ENCODE results near the gene SKAP2. TPM values are rescaled to one million over a fixed set of nuclear protein-coding genes. Genes with fewer than 3 reads are reported as not detected.

Gene SKAP2
- total RNA-seq, 1 experiment from 2014 or later: 12.7 TPM

- DNase-seq (ENCODE audit: low read depth): peak; percentile 51
These were observed 199.5 kb downstream of the SKAP2 start for GRCh38 chr7:26664735-26665416.

- no peak for DNase-seq (ENCODE audit: low read depth)
These were observed 200.1 kb downstream of the SKAP2 start for GRCh38 chr7:26664274-26664673.

GRCh38 chr7:26663874-26664273 lies 200.5 kb downstream of the SKAP2 start:
- DNase-seq (ENCODE audit: low read depth): no peak

- no peak for DNase-seq (ENCODE audit: low read depth)
These were observed 201.7 kb downstream of the SKAP2 start for GRCh38 chr7:26662646-26663045.

GRCh38 chr7:26659121-26659520 lies 205.3 kb downstream of the SKAP2 start:
- DNase-seq (ENCODE audit: low read depth): no peak

- no peak for DNase-seq (ENCODE audit: low read depth)
These were observed 205.9 kb downstream of the SKAP2 start for GRCh38 chr7:26658389-26659084.

GRCh38 chr7:26657686-26658388 lies 206.6 kb downstream of the SKAP2 start:
- DNase-seq (ENCODE audit: low read depth): no peak

- no peak for DNase-seq (ENCODE audit: low read depth)
These were observed 207.2 kb downstream of the SKAP2 start for GRCh38 chr7:26657206-26657641.

GRCh38 chr7:26656735-26657134 lies 207.7 kb downstream of the SKAP2 start:
- no peak for DNase-seq (ENCODE audit: low read depth)

- no peak for DNase-seq (ENCODE audit: low read depth)
These were observed 208.6 kb downstream of the SKAP2 start for GRCh38 chr7:26655781-26656180.

GRCh38 chr7:26653430-26654399 lies 210.7 kb downstream of the SKAP2 start:
- DNase-seq (ENCODE audit: low read depth): peak; percentile 7

- no peak for DNase-seq (ENCODE audit: low read depth)
These were observed 211.8 kb downstream of the SKAP2 start for GRCh38 chr7:26652401-26653100.

GRCh38 chr7:26650103-26650502 lies 214.3 kb downstream of the SKAP2 start:
- DNase-seq (ENCODE audit: low read depth): no peak

- DNase-seq (ENCODE audit: low read depth): no peak
These were observed 215.0 kb downstream of the SKAP2 start for GRCh38 chr7:26649388-26649787.

- peak; percentile 72 for DNase-seq (ENCODE audit: low read depth)
These were observed 215.8 kb downstream of the SKAP2 start for GRCh38 chr7:26648554-26648953.

- DNase-seq (ENCODE audit: low read depth): peak; percentile 23
These were observed 217.9 kb downstream of the SKAP2 start for GRCh38 chr7:26646336-26647048.

- no peak for DNase-seq (ENCODE audit: low read depth)
These were observed 219.3 kb downstream of the SKAP2 start for GRCh38 chr7:26645121-26645520.

- no peak for DNase-seq (ENCODE audit: low read depth)
These were observed 222.0 kb downstream of the SKAP2 start for GRCh38 chr7:26642416-26642815.

GRCh38 chr7:26639695-26640094 lies 224.7 kb downstream of the SKAP2 start:
- DNase-seq (ENCODE audit: low read depth): no peak

GRCh38 chr7:26639111-26639510 lies 225.3 kb downstream of the SKAP2 start:
- no peak for DNase-seq (ENCODE audit: low read depth)
